CD4-positive, alpha-beta T cell treated with Interleukin-21 for 1 hour (primary cell): ENCODE data around the gene IGF2BP2.

Source experiments
- DNase-seq: peaks from one replicate; pipeline ENCODE4 v3.0.0-alpha.2; 2020

IGF2BP2 gene

DNA sequence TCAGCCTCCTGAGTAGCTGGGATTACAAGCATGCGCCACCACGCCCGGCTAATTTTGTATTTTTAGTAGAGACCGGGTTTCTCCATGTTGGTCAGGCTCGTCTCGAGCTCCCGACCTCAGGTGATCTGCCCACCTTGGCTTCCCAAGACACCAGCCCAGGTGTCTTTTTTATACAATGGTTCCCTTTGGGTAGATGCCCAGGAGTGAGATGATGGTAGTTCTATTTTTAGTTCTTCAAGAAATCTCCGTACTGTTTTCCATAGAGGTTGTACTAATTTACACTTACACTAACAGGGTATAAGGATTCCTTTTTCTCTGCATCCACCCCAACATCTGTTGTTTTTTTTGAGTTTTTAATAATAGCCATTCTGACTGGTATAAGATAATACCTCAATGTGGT, 94.3 kb downstream of the IGF2BP2 start:
- DNase-seq: no peak

- no peak for DNase-seq
Measured at GRCh38 chr3:185729337-185730055, 95.3 kb downstream of the IGF2BP2 start.

DNA sequence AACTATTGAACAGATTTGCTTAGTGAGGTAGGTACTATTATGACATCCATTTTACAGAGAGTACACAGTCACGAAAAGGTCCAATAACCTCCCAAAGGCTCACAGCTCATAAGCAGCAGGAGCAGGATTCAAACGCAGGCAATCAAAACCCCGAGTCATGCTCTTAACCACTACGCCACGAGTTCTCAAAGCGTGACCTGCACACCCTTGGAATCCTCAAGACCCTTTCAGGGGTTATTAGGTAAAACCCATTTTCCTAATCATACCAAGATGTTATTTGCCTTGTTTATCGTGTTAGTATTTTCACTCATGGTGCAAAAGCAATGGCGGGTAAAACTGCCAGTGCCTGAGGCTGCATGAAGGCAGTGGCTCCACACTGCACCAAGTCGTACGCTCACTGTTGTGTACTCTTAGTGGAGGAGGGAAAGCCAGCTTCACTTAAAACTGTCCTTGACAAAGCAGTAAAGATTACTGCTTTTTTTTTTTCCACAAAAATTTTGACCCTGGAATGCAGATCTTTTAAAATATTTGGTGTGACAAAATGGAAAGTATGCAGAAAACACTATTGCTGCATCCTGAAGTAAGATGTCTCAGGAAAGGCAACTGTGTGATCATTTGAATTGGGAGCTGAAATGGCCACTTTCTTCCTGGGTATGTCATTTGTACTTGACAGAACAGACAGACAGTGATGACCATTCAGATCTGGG, 96.1 kb downstream of the IGF2BP2 start:
- DNase-seq: no peak

DNA sequence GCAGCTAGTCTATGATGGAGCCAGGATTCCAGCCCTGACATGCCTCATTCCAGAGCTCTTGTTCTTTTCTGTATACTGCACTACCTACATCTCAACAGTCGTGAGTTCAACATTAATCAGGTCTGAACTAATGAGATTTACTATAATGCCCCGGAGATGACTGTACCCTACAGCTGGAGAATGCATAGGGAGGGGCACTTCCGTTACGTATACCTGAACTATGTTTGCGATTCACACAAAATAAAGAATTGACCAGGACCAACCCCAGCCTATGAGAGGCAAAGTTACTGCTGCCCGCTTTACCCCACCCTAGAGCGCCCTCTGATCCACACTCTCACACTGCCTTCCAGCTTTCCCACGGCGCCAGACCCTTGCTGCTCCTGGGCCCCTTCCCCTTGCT, 97.0 kb downstream of the IGF2BP2 start:
- DNase-seq: no peak

DNA sequence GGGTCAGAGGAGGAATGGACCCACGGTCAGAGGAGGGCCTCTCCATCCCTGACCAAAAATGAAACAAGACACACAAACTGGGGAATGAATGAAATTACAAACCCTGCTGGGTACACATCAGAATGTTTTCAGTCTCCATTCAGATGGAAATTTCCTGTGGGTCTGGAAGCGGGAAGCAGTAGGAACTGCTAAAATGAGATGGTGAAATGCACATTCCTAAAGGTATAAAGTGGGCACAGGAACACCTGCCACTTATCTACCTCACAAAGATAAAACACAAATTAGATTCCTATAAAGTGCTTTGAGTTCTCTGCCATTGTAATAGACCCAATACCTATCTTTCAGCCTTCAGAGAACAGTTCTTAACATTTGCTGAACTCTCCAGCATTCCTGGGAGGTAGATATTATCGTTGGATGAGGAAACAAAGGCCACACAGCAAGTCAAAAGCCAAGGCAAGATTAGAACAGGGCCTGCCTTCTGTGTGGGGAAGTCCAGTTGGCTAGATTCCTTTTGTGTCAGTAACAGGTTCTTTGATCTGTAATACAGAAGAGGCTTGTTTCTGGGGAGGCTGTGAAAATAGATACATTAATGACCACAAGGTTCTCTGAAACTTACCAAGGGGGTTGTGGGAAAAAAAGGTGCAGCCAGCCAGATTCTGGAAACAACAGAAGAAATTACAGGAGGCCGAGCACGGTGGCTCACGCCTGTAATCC, 98.4 kb downstream of the IGF2BP2 start:
- no peak for DNase-seq

- no peak for DNase-seq
Measured at GRCh38 chr3:185724761-185725160, 100.1 kb downstream of the IGF2BP2 start.

DNA sequence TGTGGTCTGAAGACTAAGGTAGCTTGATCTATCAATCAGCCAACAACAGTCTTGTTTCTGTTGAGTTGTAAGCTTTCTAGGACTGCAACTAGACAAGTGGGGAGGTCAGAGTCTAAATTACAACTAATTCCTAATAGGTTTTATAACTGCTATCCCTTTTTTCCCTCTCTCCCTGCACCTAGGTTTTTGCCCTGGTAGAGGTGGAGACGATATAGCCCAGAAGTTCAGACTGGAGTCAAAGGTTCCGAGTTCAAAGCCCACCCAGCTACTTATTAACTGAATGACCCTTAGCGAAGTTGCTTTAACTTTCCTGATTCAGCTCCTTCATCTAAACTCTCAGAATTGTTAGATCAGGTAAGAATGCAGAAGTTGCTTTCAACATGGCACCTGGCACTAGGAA, 100.6 kb downstream of the IGF2BP2 start:
- no peak for DNase-seq

DNA sequence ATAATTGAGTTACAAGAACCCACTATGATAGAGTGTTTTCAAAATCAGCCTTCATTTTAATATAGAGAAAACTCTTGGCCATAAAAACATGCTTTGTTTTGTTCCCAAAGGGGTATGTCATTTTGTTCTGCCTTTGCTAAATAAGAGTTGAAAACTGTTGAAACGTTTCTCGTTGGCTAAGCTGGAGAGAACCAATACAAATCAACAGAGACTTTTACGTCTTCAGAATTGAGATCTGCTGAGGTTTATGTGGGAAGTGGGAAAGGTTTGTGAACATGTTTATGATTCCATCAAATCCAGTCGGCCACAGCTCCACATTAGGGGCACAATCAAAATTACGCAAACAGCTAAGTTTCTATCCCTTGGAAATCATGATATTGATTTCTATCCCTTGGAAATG, 102.0 kb downstream of the IGF2BP2 start:
- DNase-seq: no peak

DNA sequence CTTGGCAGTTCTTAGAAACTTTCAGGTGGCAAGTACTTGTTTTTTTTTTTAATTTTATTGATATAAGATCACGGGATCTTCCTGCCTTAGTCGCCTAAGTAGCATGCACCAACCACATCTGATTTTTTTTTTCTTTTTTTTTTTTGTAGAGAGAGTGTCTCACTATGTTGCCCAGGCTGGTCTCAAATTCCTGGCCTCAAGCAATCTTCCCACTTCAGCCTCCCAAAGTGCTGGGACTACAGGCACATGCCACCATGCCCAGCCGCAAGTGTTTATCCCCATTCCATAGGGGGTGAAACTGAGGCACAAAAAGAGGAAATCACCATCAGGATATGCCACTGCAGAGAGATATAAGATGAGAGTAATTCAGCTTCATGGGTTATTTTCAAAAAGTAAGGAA, 102.9 kb downstream of the IGF2BP2 start:
- DNase-seq: no peak

GRCh38 chr3:185720326-185720725, 104.5 kb downstream of the IGF2BP2 start:
- DNase-seq: no peak

GRCh38 chr3:185718736-185719593, 105.9 kb downstream of the IGF2BP2 start:
- no peak for DNase-seq

DNA sequence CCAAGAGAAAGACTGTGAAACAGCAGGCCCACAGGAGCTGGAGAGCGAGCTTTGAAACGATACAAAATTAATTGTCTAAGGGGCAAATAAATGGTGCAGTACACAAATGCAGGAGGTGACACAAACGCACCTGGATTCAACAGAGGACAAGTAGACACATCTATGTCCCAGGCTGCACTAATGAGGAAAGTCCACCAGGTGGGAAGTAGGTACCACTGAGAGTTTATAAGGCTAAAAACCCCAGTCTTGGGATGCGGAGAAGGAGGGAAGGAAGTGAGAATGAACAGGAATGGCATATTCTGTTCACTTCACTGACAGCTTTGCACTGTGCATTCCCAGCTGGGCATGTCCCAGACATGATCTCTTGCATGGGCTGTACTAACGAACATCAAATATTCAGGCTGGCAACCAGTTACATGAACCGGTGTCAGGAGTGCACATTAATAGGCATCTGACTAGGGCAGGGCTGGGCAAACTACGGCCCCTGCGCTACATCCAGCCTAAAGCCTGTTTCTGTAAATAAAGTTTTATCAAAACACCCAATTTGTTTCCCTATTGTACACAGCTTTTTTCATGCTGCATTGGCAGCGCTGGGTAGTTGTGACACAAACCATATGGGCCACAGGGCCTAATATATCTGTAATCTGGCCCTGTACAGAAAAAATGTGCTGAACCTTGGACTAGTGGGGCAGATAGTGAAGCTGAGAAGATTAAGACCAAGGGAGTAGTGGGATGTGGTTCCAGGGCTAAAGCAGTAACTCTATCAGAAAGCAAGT, 107.0 kb downstream of the IGF2BP2 start:
- no peak for DNase-seq

GRCh38 chr3:185717121-185717520, 107.7 kb downstream of the IGF2BP2 start:
- no peak for DNase-seq

DNA sequence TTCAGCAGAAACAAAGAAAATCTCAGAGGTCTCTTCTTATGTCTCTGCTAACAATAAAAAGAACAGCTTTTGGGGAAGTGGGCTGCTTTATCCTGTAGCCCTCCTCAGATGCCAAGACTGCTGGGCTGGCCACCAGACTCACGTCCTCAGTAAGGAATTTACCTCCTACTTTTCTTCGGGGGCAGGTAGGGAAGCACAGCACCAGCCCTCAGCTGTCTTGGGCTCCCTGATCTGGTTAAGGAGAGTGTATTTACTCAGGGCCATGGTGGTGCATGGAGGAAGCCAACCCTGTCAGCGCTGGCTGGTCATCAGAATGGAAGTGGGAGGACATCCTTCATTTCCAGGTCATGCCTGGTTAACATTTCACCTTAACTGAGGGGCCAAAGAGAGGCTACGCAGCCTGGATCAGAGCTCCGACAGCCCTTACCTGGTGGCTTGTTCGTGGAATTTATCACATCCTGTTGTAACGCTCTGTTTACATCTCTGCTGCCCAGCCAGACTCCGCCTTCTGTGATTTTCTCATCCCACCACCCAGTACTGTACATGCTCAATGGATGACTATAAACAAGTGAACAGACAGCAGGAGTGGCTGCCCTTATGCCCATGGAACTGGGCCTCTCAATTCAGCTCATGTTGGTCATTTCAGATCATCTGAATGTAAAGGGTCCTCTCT, 108.3 kb downstream of the IGF2BP2 start:
- no peak for DNase-seq

- no peak for DNase-seq
Measured at GRCh38 chr3:185715091-185715490, 109.8 kb downstream of the IGF2BP2 start.

- DNase-seq: no peak
Measured at GRCh38 chr3:185714085-185714484, 110.8 kb downstream of the IGF2BP2 start.

DNA sequence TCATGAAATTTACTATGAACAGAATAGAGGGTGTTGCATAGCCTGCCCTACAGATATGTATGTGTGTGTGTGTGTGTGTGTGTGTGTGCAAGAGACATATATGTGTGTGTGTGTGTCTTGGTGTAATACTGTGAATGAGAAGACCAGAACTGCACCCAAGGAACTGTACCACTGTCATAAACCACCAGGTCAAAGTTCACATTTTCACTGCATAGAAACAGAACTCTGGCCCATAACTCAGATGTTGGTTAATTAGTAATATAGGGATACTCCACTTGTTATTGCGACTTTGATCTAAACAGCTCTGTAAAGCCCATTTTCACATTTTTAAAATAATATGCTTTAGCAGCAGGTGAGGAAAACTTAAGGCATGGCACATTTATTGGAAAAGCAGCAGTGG, 111.8 kb downstream of the IGF2BP2 start:
- DNase-seq: no peak

DNA sequence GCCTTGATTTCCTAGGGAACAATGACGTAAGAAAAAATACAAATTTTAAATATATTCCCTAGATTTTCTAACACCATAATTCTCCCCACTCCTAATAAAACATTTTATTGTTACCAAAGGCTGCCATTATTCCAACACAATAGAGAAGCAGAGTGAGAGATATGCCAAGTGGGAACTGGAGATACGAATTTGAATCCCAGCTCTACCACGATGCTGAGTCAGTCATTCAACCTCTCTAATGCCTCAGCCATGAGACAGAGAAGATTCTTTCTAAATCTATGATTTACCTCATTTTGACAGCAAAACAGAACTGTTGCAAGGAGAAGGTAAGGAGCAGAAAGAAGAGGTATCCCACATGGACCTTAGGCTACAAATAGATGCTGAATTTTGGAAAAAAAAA, 112.5 kb downstream of the IGF2BP2 start:
- DNase-seq: no peak

- DNase-seq: no peak
Measured at GRCh38 chr3:185711255-185711870, 113.5 kb downstream of the IGF2BP2 start.

DNA sequence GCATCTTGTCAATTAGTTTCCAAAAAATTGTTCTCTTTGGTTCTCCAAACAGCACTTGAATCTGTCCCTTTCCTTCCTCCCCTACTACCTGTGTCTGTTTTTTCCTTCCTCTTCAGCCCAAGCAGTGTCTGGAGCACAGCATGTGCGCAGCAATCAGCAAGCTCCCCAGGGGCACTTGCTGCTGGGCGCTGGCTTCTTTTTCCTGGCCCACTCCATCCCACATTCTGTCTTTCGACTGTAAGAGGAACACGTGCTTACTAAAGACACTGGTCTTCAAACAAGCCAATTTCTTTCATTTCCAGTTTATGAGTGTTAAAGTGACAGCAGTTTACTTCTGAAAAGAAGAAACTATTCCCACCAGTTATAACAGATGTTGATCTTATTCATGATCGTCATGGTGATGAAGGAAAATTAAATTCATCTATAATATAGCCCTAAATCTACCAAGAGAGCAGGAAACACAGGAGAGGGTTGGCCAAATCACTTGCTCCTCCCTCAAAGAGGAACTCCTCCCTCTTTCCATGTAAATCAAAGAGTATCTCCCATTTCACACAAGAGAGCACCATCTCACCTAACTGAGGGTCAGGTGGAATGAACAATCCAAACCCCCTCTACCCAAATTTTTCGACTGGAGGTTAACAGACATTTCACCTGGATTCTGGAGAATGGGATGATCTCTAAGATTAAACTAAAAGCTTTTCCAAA, 115.4 kb downstream of the IGF2BP2 start:
- DNase-seq: no peak

- no peak for DNase-seq
Measured at GRCh38 chr3:185708392-185708791, 116.5 kb downstream of the IGF2BP2 start.
